SK-N-SH (cell line): ENCODE data around the gene LIPE. TPM values are rescaled to one million over a fixed set of nuclear protein-coding genes. Genes with fewer than 3 reads are reported as not detected.

Source experiments
- CTCF ChIA-PET: fragments of 300-600, 350-600 bp; formaldehyde crosslinking; extraction: SDS; loops from one replicate; lab custom pipeline; 2021; lab: Yijun Ruan, JAX
- POLR2A ChIA-PET: fragments of 350-600 bp; sonication (Branson Sonifier 250); formaldehyde crosslinking; extraction: SDS; loops from one replicate; lab custom pipeline; 2020; ENCODE audit warnings: antibody characterized with exemption, inconsistent platforms; lab: Yijun Ruan, JAX
- DNase-seq: peaks from one replicate; pipeline ENCODE4 v3.0.0; 2012
- H2AFZ ChIP-seq: fragments of 200-600 bp; sonication (generic); 2 replicates; pipeline ENCODE4 v1.8.1; 2016; ENCODE audit warnings: antibody characterized with exemption, mild to moderate bottlenecking, low read depth
- H3F3A ChIP-seq: fragments of 200-600 bp; sonication (generic); replicated peaks from 2 replicates; pipeline ENCODE3; 2016; ENCODE audit warnings: antibody characterized with exemption, mild to moderate bottlenecking; ENCODE audit not compliant: insufficient read depth
- H3K27ac ChIP-seq, 2 experiments: fragments of 200-500 bp in 1 of 2; fragments of 200-600 bp in 1 of 2; sonication (Bioruptor generic) in 1 of 2; sonication (generic), shearing (Covaris generic) in 1 of 2; 2 replicates each; pipeline versions ENCODE4 v1.5.1 to v1.6.1; 2014 to 2016; ENCODE audit warnings: low read depth in 2 of 2, inconsistent platforms in 1 of 2, low read length in 1 of 2, mild to moderate bottlenecking in 1 of 2, mixed read lengths in 1 of 2
- H3K27me3 ChIP-seq: fragments of 200-600 bp; sonication (generic), shearing (Covaris generic); 2 replicates; pipeline ENCODE4 v1.6.1; 2016; ENCODE audit warnings: mixed run types; ENCODE audit not compliant: insufficient read depth
- H3K36me3 ChIP-seq, 2 experiments: fragments of 200-500 bp in 1 of 2; fragments of 200-600 bp in 1 of 2; sonication (Bioruptor generic) in 1 of 2; sonication (generic) in 1 of 2; replicated peaks in 1 of 2; 2 replicates each; pipeline versions ENCODE3 to v1.5.1; 2014 to 2016; ENCODE audit warnings: low read length in 1 of 2, mild to moderate bottlenecking in 1 of 2; ENCODE audit not compliant: insufficient read depth in 2 of 2, control insufficient read depth in 1 of 2
- H3K4me1 ChIP-seq, 2 experiments: fragments of 200-500 bp in 1 of 2; fragments of 200-600 bp in 1 of 2; sonication (Bioruptor generic) in 1 of 2; sonication (generic), shearing (Covaris generic) in 1 of 2; 2 replicates each; pipeline versions ENCODE4 v1.5.1 to v1.6.1; 2014 to 2016; ENCODE audit warnings: low read depth in 1 of 2, low read length in 1 of 2, mixed run types in 1 of 2; ENCODE audit not compliant: insufficient read depth in 2 of 2, control insufficient read depth in 1 of 2
- H3K4me2 ChIP-seq: fragments of 200-600 bp; sonication (generic), shearing (Covaris generic); 2 replicates; pipeline ENCODE4 v1.6.1; 2017; ENCODE audit warnings: mixed run types
- H3K4me3 ChIP-seq, 2 experiments: fragments of 200-500 bp in 1 of 2; fragments of 200-600 bp in 1 of 2; sonication (Bioruptor generic) in 1 of 2; sonication (generic), shearing (Covaris generic) in 1 of 2; 2 replicates each; pipeline versions ENCODE4 v1.5.1 to v1.8.1; 2014 to 2016; ENCODE audit warnings: low read depth in 2 of 2, inconsistent platforms in 1 of 2, low read length in 1 of 2, mild to moderate bottlenecking in 1 of 2, mixed read lengths in 1 of 2, moderate library complexity in 1 of 2
- H3K79me2 ChIP-seq: fragments of 200-600 bp; sonication (generic); 2 replicates; pipeline ENCODE4 v1.8.1; 2017; ENCODE audit warnings: mild to moderate bottlenecking; ENCODE audit not compliant: insufficient read depth
- H3K9ac ChIP-seq: fragments of 200-600 bp; sonication (generic); 2 replicates; pipeline ENCODE4 v1.6.1; 2017; ENCODE audit warnings: mixed run types
- H3K9me2 ChIP-seq: fragments of 200-600 bp; sonication (generic); 2 replicates; pipeline ENCODE4 v1.6.1; 2017; ENCODE audit warnings: mixed run types
- H3K9me3 ChIP-seq: fragments of 200-600 bp; sonication (generic); 2 replicates; pipeline ENCODE4 v1.6.1; 2017; ENCODE audit warnings: mixed run types, mild to moderate bottlenecking, moderate library complexity
- H4K20me1 ChIP-seq: fragments of 200-600 bp; sonication (generic); 2 replicates; pipeline ENCODE4 v1.6.1; 2017; ENCODE audit warnings: mild to moderate bottlenecking, mixed run types; ENCODE audit not compliant: insufficient read depth
- ELF1 ChIP-seq: IDR thresholded peaks from 2 replicates; pipeline ENCODE4 v1.4.0; 2012
- JUND ChIP-seq: IDR thresholded peaks from 2 replicates; pipeline ENCODE4 v1.4.0; 2012
- MEF2A ChIP-seq: IDR thresholded peaks from 2 replicates; pipeline ENCODE4 v1.4.0; 2012; ENCODE audit warnings: low read depth, borderline replicate concordance
- NFIC ChIP-seq: IDR thresholded peaks from 2 replicates; pipeline ENCODE4 v1.4.0; 2012; ENCODE audit warnings: borderline replicate concordance
- NRF1 ChIP-seq: IDR thresholded peaks from 2 replicates; pipeline ENCODE4 v1.6.1; 2012; ENCODE audit warnings: low read depth, mild to moderate bottlenecking, low read length
- PBX3 ChIP-seq: IDR thresholded peaks from 2 replicates; pipeline ENCODE4; 2012
- RAD21 ChIP-seq: IDR thresholded peaks from 2 replicates; pipeline ENCODE4 v1.6.1; 2012; ENCODE audit warnings: mild to moderate bottlenecking, low read length
- RFX5 ChIP-seq: IDR thresholded peaks from 2 replicates; pipeline ENCODE4 v1.6.1; 2012; ENCODE audit warnings: mild to moderate bottlenecking, improper control_type of control experiment, low read length
- RXRA ChIP-seq: IDR thresholded peaks from 2 replicates; pipeline ENCODE4 v1.4.0; 2012; ENCODE audit warnings: low read depth, mild to moderate bottlenecking, borderline replicate concordance
- SMC3 ChIP-seq: IDR thresholded peaks from 2 replicates; pipeline ENCODE4 v1.6.1; 2012; ENCODE audit warnings: low read depth, low read length, improper control_type of control experiment
- TEAD4 ChIP-seq: IDR thresholded peaks from 2 replicates; pipeline ENCODE4 v1.4.0; 2012; ENCODE audit warnings: mild to moderate bottlenecking, borderline replicate concordance; ENCODE audit not compliant: insufficient read depth
- USF1 ChIP-seq: IDR thresholded peaks from 2 replicates; pipeline ENCODE4 v1.4.0; 2012; ENCODE audit warnings: low read depth, borderline replicate concordance
- WGBS: methylation state at CpG from one replicate; pipeline ENCODE4 v1.1.6; 2017; ENCODE audit warnings: low lambda C conversion rate; 5-methylcytosine and 5-hydroxymethylcytosine counted together
- polyA plus RNA-seq, 3 experiments: library from polyadenylated mRNA; depleted of rRNA; stranded (reverse); fragments of >200 nt; gene quantifications; 2 replicates each; pipeline ENCODE4 v1.2.3, GENCODE V29; 2012
- TF ChIP-seq, protein P1 (sequence below): IDR thresholded peaks from 2 replicates; pipeline ENCODE4 v1.6.1; 2012; ENCODE audit warnings: mild to moderate bottlenecking, low read depth, low read length, moderate library complexity
- TF ChIP-seq, protein P2 (sequence below): fragments of 150-350 bp; IDR thresholded peaks from 2 replicates; pipeline ENCODE4 v1.6.1; 2016; ENCODE audit warnings: mild to moderate bottlenecking, low read depth, low read length
- TF ChIP-seq, protein P3 (sequence below): fragments of 200-600 bp; sonication (generic); IDR thresholded peaks from 2 replicates; pipeline ENCODE4 v1.6.1; 2017; ENCODE audit warnings: antibody characterized with exemption, mild to moderate bottlenecking, moderate library complexity

LIPE gene
- polyA plus RNA-seq, 1 of the 3 experiments (the other 2 are of a cell fraction), result 4.4 TPM

- TF ChIP-seq, protein P1, sequence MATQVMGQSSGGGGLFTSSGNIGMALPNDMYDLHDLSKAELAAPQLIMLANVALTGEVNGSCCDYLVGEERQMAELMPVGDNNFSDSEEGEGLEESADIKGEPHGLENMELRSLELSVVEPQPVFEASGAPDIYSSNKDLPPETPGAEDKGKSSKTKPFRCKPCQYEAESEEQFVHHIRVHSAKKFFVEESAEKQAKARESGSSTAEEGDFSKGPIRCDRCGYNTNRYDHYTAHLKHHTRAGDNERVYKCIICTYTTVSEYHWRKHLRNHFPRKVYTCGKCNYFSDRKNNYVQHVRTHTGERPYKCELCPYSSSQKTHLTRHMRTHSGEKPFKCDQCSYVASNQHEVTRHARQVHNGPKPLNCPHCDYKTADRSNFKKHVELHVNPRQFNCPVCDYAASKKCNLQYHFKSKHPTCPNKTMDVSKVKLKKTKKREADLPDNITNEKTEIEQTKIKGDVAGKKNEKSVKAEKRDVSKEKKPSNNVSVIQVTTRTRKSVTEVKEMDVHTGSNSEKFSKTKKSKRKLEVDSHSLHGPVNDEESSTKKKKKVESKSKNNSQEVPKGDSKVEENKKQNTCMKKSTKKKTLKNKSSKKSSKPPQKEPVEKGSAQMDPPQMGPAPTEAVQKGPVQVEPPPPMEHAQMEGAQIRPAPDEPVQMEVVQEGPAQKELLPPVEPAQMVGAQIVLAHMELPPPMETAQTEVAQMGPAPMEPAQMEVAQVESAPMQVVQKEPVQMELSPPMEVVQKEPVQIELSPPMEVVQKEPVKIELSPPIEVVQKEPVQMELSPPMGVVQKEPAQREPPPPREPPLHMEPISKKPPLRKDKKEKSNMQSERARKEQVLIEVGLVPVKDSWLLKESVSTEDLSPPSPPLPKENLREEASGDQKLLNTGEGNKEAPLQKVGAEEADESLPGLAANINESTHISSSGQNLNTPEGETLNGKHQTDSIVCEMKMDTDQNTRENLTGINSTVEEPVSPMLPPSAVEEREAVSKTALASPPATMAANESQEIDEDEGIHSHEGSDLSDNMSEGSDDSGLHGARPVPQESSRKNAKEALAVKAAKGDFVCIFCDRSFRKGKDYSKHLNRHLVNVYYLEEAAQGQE, result no peak
- TF ChIP-seq, protein P2, sequence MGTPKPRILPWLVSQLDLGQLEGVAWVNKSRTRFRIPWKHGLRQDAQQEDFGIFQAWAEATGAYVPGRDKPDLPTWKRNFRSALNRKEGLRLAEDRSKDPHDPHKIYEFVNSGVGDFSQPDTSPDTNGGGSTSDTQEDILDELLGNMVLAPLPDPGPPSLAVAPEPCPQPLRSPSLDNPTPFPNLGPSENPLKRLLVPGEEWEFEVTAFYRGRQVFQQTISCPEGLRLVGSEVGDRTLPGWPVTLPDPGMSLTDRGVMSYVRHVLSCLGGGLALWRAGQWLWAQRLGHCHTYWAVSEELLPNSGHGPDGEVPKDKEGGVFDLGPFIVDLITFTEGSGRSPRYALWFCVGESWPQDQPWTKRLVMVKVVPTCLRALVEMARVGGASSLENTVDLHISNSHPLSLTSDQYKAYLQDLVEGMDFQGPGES, result no peak
- TF ChIP-seq PBX3 (no peak), NFIC (no peak)
Measured at GRCh38 chr19:42420055-42420544, 7.1 kb downstream of the LIPE start (continued).

DNA sequence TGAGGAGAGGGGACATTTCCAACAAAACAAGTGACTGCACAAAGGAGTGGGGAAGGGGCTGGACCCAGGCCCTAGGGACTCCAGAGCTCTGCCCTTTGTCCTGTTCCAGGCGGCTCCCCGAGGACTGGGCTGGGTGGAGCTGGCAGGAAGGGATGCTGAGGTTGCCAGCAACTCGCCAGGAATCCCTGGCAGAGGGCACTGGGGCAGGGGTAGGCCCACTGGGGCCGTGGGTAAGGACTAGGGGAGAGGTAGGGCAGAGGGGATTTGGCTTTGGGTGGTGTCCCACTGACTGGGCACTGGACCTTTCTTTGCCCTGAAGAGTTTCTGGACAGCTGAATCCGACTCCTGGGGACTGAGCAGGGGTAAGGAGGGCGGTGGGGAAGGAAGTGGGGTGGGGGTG lies 7.9 kb downstream of the LIPE start:
- Histone ChIP-seq H3K4me2 (no peak overlapping the region), H3K79me2 (no peaks in the 10 kb centered on the region), H2AFZ (no peak overlapping the region), H3K9me2 (no peaks in the 10 kb centered on the region), H3K27me3 (no peaks in the 10 kb centered on the region), H3K36me3 (no peaks in the 10 kb centered on the region), H3K4me1 (peaks cover 0 to 21% of the 10 kb centered on the region in 2 experiments; a peak in 1 of 4 replicates), H3K4me3 (no peak overlapping the region), H3K27ac (no peak overlapping the region), H3K9ac (no peak overlapping the region), H4K20me1 (no peaks in the 10 kb centered on the region), H3K9me3 (no peaks in the 10 kb centered on the region), H3F3A (no peaks in the 10 kb centered on the region)
- POLR2A ChIA-PET, result no interaction called here
- CTCF ChIA-PET, result interaction anchor here (1.0 to 2.1 kb wide), 4 partner anchors 12 to 22 kb away, joined by 4 to 8 read pairs (median 6); no protein-coding TSS in a partner anchor
- WGBS, result 66% methylated on average over 5 of the region's 6 CpGs
- no peak for TF ChIP-seq ELF1
- TF ChIP-seq TEAD4, result no peak
- TF ChIP-seq JUND, result no peak
- TF ChIP-seq RFX5, result no peak
- no peak for TF ChIP-seq RAD21
- TF ChIP-seq NFIC, result no peak
- no peak for TF ChIP-seq USF1
- TF ChIP-seq SMC3, result no peak
- no peak for TF ChIP-seq RXRA
- TF ChIP-seq, protein P3, sequence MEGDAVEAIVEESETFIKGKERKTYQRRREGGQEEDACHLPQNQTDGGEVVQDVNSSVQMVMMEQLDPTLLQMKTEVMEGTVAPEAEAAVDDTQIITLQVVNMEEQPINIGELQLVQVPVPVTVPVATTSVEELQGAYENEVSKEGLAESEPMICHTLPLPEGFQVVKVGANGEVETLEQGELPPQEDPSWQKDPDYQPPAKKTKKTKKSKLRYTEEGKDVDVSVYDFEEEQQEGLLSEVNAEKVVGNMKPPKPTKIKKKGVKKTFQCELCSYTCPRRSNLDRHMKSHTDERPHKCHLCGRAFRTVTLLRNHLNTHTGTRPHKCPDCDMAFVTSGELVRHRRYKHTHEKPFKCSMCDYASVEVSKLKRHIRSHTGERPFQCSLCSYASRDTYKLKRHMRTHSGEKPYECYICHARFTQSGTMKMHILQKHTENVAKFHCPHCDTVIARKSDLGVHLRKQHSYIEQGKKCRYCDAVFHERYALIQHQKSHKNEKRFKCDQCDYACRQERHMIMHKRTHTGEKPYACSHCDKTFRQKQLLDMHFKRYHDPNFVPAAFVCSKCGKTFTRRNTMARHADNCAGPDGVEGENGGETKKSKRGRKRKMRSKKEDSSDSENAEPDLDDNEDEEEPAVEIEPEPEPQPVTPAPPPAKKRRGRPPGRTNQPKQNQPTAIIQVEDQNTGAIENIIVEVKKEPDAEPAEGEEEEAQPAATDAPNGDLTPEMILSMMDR, result no peak
- no peak for TF ChIP-seq MEF2A
- TF ChIP-seq NRF1, result no peak
- TF ChIP-seq PBX3, result no peak
- DNase-seq, result no peak
